Measurements from ENCODE around the gene HP1BP3.

- TF ChIP-seq TCF7L2 (IDR thresholded peaks at IDR 0.05; ENCODE audit: low read depth, low read length): no peak
- no peak for TF ChIP-seq CTCF (IDR thresholded peaks at IDR 0.05)
- TF ChIP-seq REST (IDR thresholded peaks at IDR 0.05; ENCODE audit: insufficient read depth in 1 of 2, low read depth in 2 of 2, low read length in 1 of 2): no peak
These were observed 57.0 kb downstream of the HP1BP3 start for GRCh38 chr1:20729990-20730689.

Measured in Panc1 (cell line).